Cardiac fibroblast (primary cell): ENCODE measurements around the gene SPDYA.
A peak's percentile ranks its signal among the peaks of the same experiment; 100 is the strongest.

Experiments
- DNase-seq, 2 donors: peaks; one replicate each; pipeline versions ENCODE4 v3.0.0 to v3.0.0-alpha.2; 2010; ENCODE audit warnings: low read depth in 2 of 2
- H3K4me3 ChIP-seq, 2 donors: replicated peaks in 1 of 2; 1 replicate in 1 of 2; 2 replicates in 1 of 2; pipeline ENCODE4 v1.5.1; 2011; ENCODE audit warnings: low read depth in 2 of 2, low read length in 2 of 2, mild to moderate bottlenecking in 2 of 2, moderate library complexity in 1 of 2
- TF ChIP-seq, protein P1 (sequence below): IDR thresholded peaks from one replicate; pipeline ENCODE4 v1.5.1; 2011; ENCODE audit warnings: low read depth, mild to moderate bottlenecking, low read length, inconsistent platforms

SPDYA gene

DNA sequence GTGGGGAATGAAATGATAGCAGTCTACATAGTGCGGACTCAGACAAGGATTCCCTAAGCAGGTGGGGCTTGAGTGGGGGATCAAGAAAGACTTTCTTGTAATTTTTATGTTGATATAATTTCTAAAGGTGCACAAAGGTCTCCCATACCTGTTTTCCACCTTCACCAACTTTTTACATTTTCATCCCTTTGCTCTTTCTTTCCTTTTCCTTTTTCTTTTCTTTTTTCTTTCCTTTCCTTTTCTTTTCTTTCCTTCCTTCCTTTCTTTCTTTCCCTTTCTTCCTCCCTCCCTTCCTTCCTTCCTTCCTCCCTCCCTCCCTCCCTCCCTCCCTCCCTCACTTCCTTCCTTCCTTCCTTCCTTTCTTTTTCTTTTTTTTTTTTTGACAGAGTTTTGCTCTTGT, 69.6 kb downstream of the SPDYA start:
- TF ChIP-seq, protein P1, sequence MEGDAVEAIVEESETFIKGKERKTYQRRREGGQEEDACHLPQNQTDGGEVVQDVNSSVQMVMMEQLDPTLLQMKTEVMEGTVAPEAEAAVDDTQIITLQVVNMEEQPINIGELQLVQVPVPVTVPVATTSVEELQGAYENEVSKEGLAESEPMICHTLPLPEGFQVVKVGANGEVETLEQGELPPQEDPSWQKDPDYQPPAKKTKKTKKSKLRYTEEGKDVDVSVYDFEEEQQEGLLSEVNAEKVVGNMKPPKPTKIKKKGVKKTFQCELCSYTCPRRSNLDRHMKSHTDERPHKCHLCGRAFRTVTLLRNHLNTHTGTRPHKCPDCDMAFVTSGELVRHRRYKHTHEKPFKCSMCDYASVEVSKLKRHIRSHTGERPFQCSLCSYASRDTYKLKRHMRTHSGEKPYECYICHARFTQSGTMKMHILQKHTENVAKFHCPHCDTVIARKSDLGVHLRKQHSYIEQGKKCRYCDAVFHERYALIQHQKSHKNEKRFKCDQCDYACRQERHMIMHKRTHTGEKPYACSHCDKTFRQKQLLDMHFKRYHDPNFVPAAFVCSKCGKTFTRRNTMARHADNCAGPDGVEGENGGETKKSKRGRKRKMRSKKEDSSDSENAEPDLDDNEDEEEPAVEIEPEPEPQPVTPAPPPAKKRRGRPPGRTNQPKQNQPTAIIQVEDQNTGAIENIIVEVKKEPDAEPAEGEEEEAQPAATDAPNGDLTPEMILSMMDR = no peak
- no peak for DNase-seq
- no peak overlapping the region for H3K4me3 ChIP-seq

DNA sequence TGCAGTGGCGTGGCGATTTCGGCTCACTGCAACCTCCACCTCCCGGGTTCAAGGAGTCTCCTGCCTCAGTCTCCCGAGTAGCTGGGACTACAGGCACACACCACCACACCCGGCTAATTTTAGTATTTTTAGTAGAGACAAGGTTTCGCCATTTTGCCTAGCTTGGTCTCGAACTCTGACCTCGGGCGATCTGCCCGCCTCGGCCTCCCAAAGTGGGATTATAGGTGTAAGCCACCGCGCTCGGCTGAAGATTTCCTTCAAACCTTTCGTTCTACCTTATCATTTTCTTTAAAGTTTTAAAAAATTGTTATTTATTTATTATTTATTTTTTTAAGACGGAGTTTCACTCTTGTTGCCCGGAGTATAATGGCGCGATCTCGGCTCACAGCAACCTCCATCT, 82.9 kb downstream of the SPDYA start:
- DNase-seq = no peak
- TF ChIP-seq, protein P1 = no peak
- no peak overlapping the region for H3K4me3 ChIP-seq

GRCh38 chr2:28894470-28895188, 84.0 kb downstream of the SPDYA start, which contains the start of gene WDR43:
WDR43 (plus strand) TSS chr2:28894667; CDS start chr2:28894699, 32 bp downstream.
- peak; percentile 99 for DNase-seq
- TF ChIP-seq, protein P1 = no peak
- peak within 1 kb of the TSS; percentile 97 to 99 for H3K4me3 ChIP-seq

- peak; percentile 22 to 58 for DNase-seq
Measured at GRCh38 chr2:28895189-28895893, 84.7 kb downstream of the SPDYA start.

DNA sequence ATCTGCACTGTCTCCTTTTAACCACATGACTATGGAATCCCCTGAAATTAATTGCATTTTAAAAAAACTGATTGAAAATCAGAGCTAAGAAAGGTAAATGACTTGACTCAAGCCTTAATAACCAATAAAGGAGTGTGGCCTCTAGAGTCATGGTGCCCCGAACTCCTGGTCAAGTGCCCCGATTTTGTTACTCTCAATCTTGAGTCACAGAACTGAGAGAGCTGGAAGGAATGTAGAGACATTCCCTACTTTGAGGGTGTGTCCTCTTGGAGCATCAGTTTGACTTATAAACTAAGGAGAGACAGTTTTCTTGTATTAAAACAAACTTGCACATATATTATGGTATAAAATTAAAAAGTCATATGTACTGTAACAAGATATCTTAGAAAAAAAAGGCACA, 86.3 kb downstream of the SPDYA start:
- no peak overlapping the region for H3K4me3 ChIP-seq
- DNase-seq = peak in 1 of 2 donors; percentile 70
- TF ChIP-seq, protein P1 = no peak

More at GRCh38 chr2:28895189-28895893, 84.7 kb downstream of the SPDYA start:
- peak overlapping the region; percentile 97 to 99 for H3K4me3 ChIP-seq
- TF ChIP-seq, protein P1 = no peak

DNA sequence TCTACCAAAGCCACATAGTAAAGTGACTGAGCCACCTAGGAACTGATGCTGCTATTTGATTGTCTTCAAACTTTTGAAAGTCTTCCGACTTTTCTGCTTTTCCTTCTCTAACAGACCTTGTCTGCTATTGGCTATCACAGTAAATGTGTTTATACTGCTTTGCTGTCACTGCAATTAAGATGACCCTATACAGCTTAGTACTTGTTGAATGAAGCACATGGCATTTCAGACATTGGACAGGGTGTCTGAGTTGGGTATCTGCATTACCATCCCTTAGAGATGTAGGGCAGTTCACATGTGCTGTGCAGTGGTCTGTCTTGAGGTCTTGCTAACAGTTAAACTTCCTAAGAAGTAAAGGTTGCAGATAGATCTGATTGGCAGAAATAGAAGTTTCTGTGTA, 87.4 kb downstream of the SPDYA start:
- no peak for DNase-seq
- TF ChIP-seq, protein P1 = no peak
- no peak overlapping the region for H3K4me3 ChIP-seq
